SK-N-SH (cell line): ENCODE results near the gene LRSAM1.

Source experiments
- CHD2 ChIP-seq: fragments of 150-350 bp; IDR thresholded peaks from 2 replicates; pipeline ENCODE4 v1.6.1; 2018; ENCODE audit warnings: low read length; ENCODE audit not compliant: partially characterized antibody
- EP300 ChIP-seq, 2 experiments: IDR thresholded peaks; 2 replicates each; pipeline versions ENCODE4 v1.4.0 to v1.6.1; 2012; ENCODE audit warnings: borderline replicate concordance in 1 of 2, low read depth in 1 of 2, low read length in 1 of 2
- FOXJ3 ChIP-seq: sonication (generic); formaldehyde crosslinking; IDR thresholded peaks from 2 replicates; pipeline ENCODE4 v1.5.1; 2020; ENCODE audit warnings: mild to moderate bottlenecking, missing genetic modification reagents
- FOXM1 ChIP-seq: IDR thresholded peaks from 2 replicates; pipeline ENCODE4 v1.4.0; 2012; ENCODE audit warnings: low read depth, mild to moderate bottlenecking
- GABPA ChIP-seq: IDR thresholded peaks from 2 replicates; pipeline ENCODE4 v1.4.0; 2012; ENCODE audit warnings: low read depth, mild to moderate bottlenecking
- MEF2A ChIP-seq: IDR thresholded peaks from 2 replicates; pipeline ENCODE4 v1.4.0; 2012; ENCODE audit warnings: low read depth, borderline replicate concordance
- POLR2AphosphoS5 ChIP-seq: IDR thresholded peaks from 2 replicates; pipeline ENCODE4 v1.6.1; 2012; ENCODE audit warnings: low read depth, low read length
- SIN3A ChIP-seq: IDR thresholded peaks from 2 replicates; pipeline ENCODE4 v1.6.1; 2012; ENCODE audit warnings: low read depth, mild to moderate bottlenecking, low read length, moderate library complexity, borderline replicate concordance
- TEAD4 ChIP-seq: IDR thresholded peaks from 2 replicates; pipeline ENCODE4 v1.4.0; 2012; ENCODE audit warnings: mild to moderate bottlenecking, borderline replicate concordance; ENCODE audit not compliant: insufficient read depth
- TF ChIP-seq, protein P1 (sequence below): fragments of 200-600 bp; sonication (generic); IDR thresholded peaks from 2 replicates; pipeline ENCODE4 v1.6.1; 2017; ENCODE audit warnings: antibody characterized with exemption, mild to moderate bottlenecking, moderate library complexity
- TF ChIP-seq, protein P2 (sequence below): fragments of 150-350 bp; IDR thresholded peaks from 2 replicates; pipeline ENCODE4 v1.6.1; 2017; ENCODE audit warnings: antibody characterized with exemption, low read length, low read depth, borderline replicate concordance
- TF ChIP-seq, protein P3 (sequence below): IDR thresholded peaks from 2 replicates; pipeline ENCODE4 v1.6.1; 2012; ENCODE audit warnings: mild to moderate bottlenecking, low read depth, low read length, moderate library complexity

DNA sequence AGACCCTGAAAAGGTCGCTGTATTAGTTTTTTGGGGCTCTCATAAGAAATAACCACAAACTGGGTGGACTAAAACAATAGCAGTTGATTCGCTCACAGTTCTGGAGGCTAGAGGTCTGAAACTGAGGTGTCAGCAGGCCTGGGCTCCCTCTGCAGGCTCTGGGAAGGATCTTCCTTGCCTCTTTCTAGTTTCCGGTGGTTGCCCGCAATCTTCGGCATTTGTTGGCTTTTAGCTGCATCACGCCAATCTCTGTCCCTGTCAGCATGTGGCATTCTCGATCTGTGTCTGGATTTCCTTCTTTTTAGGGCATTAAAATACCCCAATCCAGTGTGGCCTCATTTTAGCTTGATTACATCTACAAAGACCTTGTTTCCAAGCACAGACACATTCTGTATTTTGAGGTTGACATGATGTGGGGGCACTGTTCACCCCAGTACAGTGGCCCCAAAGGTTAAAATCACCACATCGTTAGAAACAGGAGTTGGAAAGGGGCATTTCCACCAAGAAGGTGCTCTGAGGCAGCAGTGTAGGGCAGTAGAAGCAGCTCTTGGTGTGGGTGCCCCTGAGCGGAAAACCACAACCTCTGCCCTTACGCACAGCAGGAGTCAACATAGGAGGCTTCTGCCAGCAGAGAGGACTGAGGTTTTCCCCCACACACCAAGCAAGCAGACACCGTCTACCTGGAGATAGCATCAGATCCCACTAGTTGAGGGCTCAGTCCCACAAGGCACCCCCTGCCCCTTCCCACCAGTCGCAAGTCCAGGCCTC is 13.6 kb upstream of the LRSAM1 start:
- TF ChIP-seq, protein P1, sequence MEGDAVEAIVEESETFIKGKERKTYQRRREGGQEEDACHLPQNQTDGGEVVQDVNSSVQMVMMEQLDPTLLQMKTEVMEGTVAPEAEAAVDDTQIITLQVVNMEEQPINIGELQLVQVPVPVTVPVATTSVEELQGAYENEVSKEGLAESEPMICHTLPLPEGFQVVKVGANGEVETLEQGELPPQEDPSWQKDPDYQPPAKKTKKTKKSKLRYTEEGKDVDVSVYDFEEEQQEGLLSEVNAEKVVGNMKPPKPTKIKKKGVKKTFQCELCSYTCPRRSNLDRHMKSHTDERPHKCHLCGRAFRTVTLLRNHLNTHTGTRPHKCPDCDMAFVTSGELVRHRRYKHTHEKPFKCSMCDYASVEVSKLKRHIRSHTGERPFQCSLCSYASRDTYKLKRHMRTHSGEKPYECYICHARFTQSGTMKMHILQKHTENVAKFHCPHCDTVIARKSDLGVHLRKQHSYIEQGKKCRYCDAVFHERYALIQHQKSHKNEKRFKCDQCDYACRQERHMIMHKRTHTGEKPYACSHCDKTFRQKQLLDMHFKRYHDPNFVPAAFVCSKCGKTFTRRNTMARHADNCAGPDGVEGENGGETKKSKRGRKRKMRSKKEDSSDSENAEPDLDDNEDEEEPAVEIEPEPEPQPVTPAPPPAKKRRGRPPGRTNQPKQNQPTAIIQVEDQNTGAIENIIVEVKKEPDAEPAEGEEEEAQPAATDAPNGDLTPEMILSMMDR: no peak
- TF ChIP-seq EP300 (IDR thresholded peaks at IDR 0.05; ENCODE audit: borderline replicate concordance in 1 of 2, low read depth in 1 of 2, low read length in 1 of 2) (no peak), CHD2 (no peak), GABPA (no peak), POLR2AphosphoS5 (no peak), FOXM1 (no peak), TEAD4 (no peak), SIN3A (no peak), FOXJ3 (CRISPR knock-in tag) (no peak), MEF2A (no peak)
- TF ChIP-seq, protein P2, sequence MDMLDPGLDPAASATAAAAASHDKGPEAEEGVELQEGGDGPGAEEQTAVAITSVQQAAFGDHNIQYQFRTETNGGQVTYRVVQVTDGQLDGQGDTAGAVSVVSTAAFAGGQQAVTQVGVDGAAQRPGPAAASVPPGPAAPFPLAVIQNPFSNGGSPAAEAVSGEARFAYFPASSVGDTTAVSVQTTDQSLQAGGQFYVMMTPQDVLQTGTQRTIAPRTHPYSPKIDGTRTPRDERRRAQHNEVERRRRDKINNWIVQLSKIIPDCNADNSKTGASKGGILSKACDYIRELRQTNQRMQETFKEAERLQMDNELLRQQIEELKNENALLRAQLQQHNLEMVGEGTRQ: no peak
- TF ChIP-seq, protein P3, sequence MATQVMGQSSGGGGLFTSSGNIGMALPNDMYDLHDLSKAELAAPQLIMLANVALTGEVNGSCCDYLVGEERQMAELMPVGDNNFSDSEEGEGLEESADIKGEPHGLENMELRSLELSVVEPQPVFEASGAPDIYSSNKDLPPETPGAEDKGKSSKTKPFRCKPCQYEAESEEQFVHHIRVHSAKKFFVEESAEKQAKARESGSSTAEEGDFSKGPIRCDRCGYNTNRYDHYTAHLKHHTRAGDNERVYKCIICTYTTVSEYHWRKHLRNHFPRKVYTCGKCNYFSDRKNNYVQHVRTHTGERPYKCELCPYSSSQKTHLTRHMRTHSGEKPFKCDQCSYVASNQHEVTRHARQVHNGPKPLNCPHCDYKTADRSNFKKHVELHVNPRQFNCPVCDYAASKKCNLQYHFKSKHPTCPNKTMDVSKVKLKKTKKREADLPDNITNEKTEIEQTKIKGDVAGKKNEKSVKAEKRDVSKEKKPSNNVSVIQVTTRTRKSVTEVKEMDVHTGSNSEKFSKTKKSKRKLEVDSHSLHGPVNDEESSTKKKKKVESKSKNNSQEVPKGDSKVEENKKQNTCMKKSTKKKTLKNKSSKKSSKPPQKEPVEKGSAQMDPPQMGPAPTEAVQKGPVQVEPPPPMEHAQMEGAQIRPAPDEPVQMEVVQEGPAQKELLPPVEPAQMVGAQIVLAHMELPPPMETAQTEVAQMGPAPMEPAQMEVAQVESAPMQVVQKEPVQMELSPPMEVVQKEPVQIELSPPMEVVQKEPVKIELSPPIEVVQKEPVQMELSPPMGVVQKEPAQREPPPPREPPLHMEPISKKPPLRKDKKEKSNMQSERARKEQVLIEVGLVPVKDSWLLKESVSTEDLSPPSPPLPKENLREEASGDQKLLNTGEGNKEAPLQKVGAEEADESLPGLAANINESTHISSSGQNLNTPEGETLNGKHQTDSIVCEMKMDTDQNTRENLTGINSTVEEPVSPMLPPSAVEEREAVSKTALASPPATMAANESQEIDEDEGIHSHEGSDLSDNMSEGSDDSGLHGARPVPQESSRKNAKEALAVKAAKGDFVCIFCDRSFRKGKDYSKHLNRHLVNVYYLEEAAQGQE: no peak
